Endometrium (tissue), 2 donors: ENCODE results near the gene ARSB.

Experiments used
- FAIRE-seq: peaks from 2 replicates; lab custom pipeline; 2012; peaks lifted over from hg19 to GRCh38; lab: Jason Lieb, UNC
- donor health status: control.
- donor health status: control.

The ARSB gene

GRCh38 chr5:78985116-78985724 is at the start of gene ARSB:
Gene ARSB (minus strand): TSS chr5:78985310. CDS start chr5:78985248, 62 bp downstream.
- no peak for FAIRE-seq

GRCh38 chr5:79032782-79033181 is 47.7 kb upstream of the ARSB start:
- FAIRE-seq, result no peak

GRCh38 chr5:79032031-79032695 is 47.1 kb upstream of the ARSB start:
- no peak for FAIRE-seq

- FAIRE-seq, result no peak
Measured at GRCh38 chr5:79031485-79031867, 46.4 kb upstream of the ARSB start.

- no peak for FAIRE-seq
Measured at GRCh38 chr5:79030663-79031484, 45.8 kb upstream of the ARSB start.

GRCh38 chr5:79025054-79025472 is 40.0 kb upstream of the ARSB start:
- peak; percentile 50 for FAIRE-seq

- FAIRE-seq, result no peak
Measured at GRCh38 chr5:79023947-79024346, 38.8 kb upstream of the ARSB start.

GRCh38 chr5:79023348-79023747 is 38.2 kb upstream of the ARSB start:
- FAIRE-seq, result no peak

- no peak for FAIRE-seq
Measured at GRCh38 chr5:79022771-79023170, 37.7 kb upstream of the ARSB start.

GRCh38 chr5:79021753-79022152 is 36.6 kb upstream of the ARSB start:
- FAIRE-seq, result no peak

- FAIRE-seq, result peak; percentile 33
Measured at GRCh38 chr5:79020861-79021561, 35.9 kb upstream of the ARSB start.

GRCh38 chr5:79014631-79015030 is 29.5 kb upstream of the ARSB start:
- FAIRE-seq, result no peak

GRCh38 chr5:79011869-79012268 is 26.8 kb upstream of the ARSB start:
- FAIRE-seq, result no peak

GRCh38 chr5:79011219-79011836 is 26.2 kb upstream of the ARSB start:
- FAIRE-seq, result no peak

GRCh38 chr5:79008362-79008761 is 23.3 kb upstream of the ARSB start:
- FAIRE-seq, result no peak

- FAIRE-seq, result no peak
Measured at GRCh38 chr5:79007872-79008271, 22.8 kb upstream of the ARSB start.

- no peak for FAIRE-seq
Measured at GRCh38 chr5:79005936-79006631, 21.0 kb upstream of the ARSB start.

- no peak for FAIRE-seq
Measured at GRCh38 chr5:79005151-79005550, 20.0 kb upstream of the ARSB start.

GRCh38 chr5:79002374-79002773 is 17.3 kb upstream of the ARSB start:
- no peak for FAIRE-seq

GRCh38 chr5:79001471-79001870 is 16.4 kb upstream of the ARSB start:
- no peak for FAIRE-seq

- FAIRE-seq, result no peak
Measured at GRCh38 chr5:78997090-78997489, 12.0 kb upstream of the ARSB start.
